ENCODE data around the gene EXOG. TPM values are rescaled to one million over a fixed set of nuclear protein-coding genes. Genes with fewer than 3 reads are reported as not detected.

Gene EXOG
- total RNA-seq, 6 experiments from 2014 or later, result 13.9 to 18.8 (median 15.4) TPM

GRCh38 chr3:38555149-38555840 lies 59.2 kb downstream of the EXOG start:
- Mint-ChIP-seq H3K4me3 (no peak overlapping the region), H3K36me3 (ENCODE audit: low read depth) (no peaks in the 10 kb centered on the region; the same call in 1 of the 2 replicates), H3K9me3 (no peaks in the 10 kb centered on the region), H3K27me3 (ENCODE audit: insufficient read depth) (peaks cover 17% of the 10 kb centered on the region), H3K27ac (no peak overlapping the region), H3K4me1 (ENCODE audit: low read depth) (no peaks in the 10 kb centered on the region)
- TF ChIP-seq, protein P1, sequence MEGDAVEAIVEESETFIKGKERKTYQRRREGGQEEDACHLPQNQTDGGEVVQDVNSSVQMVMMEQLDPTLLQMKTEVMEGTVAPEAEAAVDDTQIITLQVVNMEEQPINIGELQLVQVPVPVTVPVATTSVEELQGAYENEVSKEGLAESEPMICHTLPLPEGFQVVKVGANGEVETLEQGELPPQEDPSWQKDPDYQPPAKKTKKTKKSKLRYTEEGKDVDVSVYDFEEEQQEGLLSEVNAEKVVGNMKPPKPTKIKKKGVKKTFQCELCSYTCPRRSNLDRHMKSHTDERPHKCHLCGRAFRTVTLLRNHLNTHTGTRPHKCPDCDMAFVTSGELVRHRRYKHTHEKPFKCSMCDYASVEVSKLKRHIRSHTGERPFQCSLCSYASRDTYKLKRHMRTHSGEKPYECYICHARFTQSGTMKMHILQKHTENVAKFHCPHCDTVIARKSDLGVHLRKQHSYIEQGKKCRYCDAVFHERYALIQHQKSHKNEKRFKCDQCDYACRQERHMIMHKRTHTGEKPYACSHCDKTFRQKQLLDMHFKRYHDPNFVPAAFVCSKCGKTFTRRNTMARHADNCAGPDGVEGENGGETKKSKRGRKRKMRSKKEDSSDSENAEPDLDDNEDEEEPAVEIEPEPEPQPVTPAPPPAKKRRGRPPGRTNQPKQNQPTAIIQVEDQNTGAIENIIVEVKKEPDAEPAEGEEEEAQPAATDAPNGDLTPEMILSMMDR (IDR thresholded peaks at IDR 0.05), result no peak
- DNase-seq, result no peak

DNA sequence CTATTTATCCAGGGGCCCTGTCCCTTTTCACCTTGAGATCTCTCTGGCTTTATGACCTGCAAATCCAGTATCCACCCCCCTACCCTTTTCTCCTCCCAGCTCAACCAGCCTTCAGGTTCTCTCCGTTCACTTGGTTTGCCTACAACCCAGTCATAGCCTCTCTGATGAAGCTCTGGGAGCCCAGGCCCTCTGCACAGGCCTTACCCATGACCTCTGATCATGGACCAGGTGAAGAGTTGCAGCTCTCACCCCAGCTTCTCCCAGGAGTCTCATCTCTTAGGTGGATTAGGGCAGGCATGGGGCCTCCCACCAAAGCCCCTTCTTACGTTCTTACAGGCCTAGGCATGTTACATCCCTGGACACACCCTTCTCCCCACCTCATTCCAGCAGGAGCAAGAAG lies 59.8 kb downstream of the EXOG start:
- Mint-ChIP-seq H3K27me3 (ENCODE audit: insufficient read depth) (peaks cover 10% of the 10 kb centered on the region), H3K4me3 (no peak overlapping the region), H3K27ac (no peak overlapping the region), H3K9me3 (no peaks in the 10 kb centered on the region), H3K4me1 (ENCODE audit: low read depth) (no peaks in the 10 kb centered on the region), H3K36me3 (ENCODE audit: low read depth) (no peaks in the 10 kb centered on the region; the same call in 1 of the 2 replicates)
- TF ChIP-seq, protein P1 (IDR thresholded peaks at IDR 0.05), result no peak
- no peak for DNase-seq

- H3K9me3 Mint-ChIP-seq, result no peaks in the 10 kb centered on the region
- H3K27ac Mint-ChIP-seq, result no peak overlapping the region
- H3K4me3 Mint-ChIP-seq, result no peak overlapping the region
- DNase-seq, result no peak
- no peaks in the 10 kb centered on the region for H3K36me3 Mint-ChIP-seq (ENCODE audit: low read depth)
- no peaks in the 10 kb centered on the region for H3K4me1 Mint-ChIP-seq (ENCODE audit: low read depth)
- H3K27me3 Mint-ChIP-seq (ENCODE audit: insufficient read depth), result peaks cover 15% of the 10 kb centered on the region
- TF ChIP-seq, protein P1 (IDR thresholded peaks at IDR 0.05), result no peak
Measured at GRCh38 chr3:38556640-38557358, 60.7 kb downstream of the EXOG start.

- Mint-ChIP-seq H3K4me3 (no peak overlapping the region), H3K27ac (no peak overlapping the region), H3K4me1 (ENCODE audit: low read depth) (no peaks in the 10 kb centered on the region), H3K36me3 (ENCODE audit: low read depth) (no peaks in the 10 kb centered on the region), H3K9me3 (no peaks in the 10 kb centered on the region), H3K27me3 (ENCODE audit: insufficient read depth) (peaks cover 12% of the 10 kb centered on the region)
- DNase-seq, result no peak
- TF ChIP-seq, protein P1 (IDR thresholded peaks at IDR 0.05), result 0 out of 2 replicates have a peak, but pooled peaks have one; percentile 13
Measured at GRCh38 chr3:38558864-38559263, 62.7 kb downstream of the EXOG start.

GRCh38 chr3:38560284-38560683 lies 64.1 kb downstream of the EXOG start:
- Mint-ChIP-seq H3K27me3 (ENCODE audit: insufficient read depth) (peaks cover 9% of the 10 kb centered on the region), H3K27ac (no peak overlapping the region), H3K36me3 (ENCODE audit: low read depth) (no peaks in the 10 kb centered on the region), H3K9me3 (no peaks in the 10 kb centered on the region), H3K4me3 (no peak overlapping the region), H3K4me1 (ENCODE audit: low read depth) (no peaks in the 10 kb centered on the region)
- TF ChIP-seq, protein P1 (IDR thresholded peaks at IDR 0.05), result peak; percentile 38
- no peak for DNase-seq
